HG02763 (cell line): Measurements from ENCODE around the gene EBF3.

Experiments
- ATAC-seq: cut with Tn5 transposase; IDR thresholded peaks from one replicate; pipeline ENCODE4 v1.9.1; 2021; ENCODE audit warnings: mild to moderate bottlenecking, moderate library complexity; ENCODE audit not compliant: unreplicated experiment

EBF3 gene, protein sequence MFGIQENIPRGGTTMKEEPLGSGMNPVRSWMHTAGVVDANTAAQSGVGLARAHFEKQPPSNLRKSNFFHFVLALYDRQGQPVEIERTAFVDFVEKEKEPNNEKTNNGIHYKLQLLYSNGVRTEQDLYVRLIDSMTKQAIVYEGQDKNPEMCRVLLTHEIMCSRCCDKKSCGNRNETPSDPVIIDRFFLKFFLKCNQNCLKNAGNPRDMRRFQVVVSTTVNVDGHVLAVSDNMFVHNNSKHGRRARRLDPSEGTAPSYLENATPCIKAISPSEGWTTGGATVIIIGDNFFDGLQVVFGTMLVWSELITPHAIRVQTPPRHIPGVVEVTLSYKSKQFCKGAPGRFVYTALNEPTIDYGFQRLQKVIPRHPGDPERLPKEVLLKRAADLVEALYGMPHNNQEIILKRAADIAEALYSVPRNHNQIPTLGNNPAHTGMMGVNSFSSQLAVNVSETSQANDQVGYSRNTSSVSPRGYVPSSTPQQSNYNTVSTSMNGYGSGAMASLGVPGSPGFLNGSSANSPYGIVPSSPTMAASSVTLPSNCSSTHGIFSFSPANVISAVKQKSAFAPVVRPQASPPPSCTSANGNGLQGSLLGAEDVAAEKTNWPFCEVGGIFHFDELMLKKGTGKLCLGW

DNA sequence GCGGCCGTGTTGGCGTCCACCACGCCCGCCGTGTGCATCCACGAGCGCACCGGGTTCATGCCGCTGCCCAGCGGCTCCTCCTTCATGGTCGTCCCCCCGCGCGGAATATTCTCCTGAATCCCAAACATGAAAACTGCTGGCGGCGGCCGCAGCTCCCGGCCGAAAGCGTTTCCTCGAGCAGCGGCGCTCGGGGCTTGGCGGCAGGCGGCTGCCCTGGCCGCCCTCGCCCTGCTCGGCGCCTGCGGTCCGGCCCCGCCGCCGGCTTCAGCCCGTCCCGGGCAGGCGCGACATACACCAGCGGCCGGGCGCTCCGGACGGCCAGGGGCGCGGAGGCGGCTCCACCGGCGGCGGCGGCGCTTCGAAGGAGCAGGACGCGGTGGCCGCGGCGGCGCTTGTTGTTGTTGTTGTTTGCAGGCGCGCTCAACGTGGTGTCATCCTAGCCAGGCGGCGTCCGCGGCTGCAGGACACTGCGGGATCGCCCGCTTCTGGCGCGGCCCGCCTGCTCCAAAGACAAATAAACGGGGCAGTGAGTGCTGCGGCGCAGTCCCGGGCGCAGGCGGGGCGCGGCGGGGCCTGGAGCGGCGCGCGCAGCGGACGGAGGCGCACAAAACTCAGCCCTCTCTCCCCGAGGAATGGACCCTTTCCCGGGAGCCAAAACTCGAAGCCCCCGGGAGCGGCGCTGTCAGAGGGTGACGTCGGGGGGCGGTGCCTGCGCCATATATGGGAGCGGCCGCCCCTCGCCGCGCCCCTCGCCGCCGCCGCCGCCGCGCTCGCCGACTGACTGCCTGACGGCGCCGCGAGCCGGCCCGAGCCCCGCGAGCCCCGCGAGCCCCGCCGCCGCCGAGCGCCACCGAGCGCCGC, at the start of gene EBF3:
TSS of gene EBF3 (minus strand) at position 634 of the 861 bp plus-strand sequence. CDS start at position 128, 506 bp downstream.
- ATAC-seq: no peak

DNA sequence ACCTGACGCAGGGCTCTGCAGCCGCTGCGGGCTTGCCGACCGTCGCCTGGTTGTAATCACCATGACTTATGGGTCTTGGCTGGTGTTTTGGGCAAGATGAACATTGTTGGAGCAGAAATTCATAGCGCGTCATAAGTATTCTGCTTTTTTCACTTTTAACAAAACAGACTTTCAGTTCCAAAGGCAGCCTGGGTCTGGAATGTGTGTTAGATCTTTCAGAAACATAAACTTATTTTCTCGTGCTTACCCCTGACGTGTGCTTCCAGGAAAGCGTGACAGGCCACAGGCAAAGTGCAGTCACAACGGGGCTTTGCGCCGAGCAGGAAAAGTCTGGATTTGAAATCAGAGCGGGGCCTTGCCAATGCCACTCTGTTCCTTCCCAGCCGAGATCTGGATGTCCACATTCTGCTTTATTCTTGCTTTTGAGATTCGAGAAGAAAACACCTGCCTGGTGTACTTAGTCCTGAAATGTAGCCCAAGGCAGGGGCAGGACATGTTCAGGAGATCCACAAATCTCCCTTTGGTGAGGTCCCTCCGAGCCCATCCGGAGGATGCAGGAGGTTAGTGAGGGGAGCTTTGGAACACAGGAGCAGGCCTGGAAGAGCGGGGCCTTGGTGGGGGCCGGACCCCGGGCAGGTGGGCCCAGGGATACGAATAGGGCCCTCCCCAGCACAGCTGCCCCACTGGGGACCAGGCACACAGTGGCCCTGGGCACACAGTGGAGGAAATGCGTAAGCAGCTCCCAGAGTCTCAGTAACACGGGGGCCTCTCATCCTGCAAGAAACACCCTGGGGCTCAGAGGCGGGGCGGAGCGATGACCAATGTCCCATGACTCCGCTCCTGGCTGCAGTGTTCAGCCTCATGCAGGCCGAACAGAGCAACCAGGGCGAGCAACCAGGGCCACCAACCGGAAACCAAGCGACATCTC, 49.5 kb upstream of the EBF3 start:
- no peak for ATAC-seq

DNA sequence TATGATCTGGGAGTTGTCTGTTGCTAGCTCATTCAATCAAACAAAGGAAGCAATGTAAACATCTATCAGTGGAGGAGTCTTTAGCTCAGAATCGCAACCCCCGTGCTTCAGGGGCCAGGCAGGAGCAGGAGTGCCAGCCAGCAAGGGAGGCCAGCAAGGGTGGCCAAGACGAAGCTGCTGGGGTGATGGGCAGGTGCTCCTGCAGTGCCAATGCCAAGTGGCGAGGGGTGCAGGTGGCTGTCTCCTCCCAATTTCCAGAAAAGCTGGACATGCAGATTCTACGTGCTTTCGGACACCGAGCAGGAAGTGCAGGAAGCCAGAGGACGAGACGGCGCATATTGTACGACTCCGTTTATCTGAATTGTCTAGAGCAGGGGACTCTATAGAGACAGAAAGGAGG, 48.1 kb upstream of the EBF3 start:
- ATAC-seq: no peak

DNA sequence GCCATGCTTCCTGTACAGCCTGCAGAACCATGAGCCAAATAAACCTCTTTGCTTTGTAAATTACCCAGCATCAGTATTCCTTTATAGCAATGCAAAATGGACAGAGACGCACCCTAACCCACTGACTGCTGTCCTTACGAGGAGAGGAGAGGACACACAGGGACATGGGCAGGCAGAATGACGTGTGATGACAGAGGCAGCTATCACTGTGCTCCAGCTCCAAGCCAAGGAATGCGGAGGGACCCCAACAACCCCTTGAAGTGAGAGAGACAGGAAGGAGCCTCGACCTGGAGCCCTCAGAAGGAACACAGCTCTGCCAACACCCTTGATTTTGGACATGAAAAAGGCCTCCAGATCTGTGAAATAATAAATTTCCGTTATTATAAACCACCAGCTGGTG, 46.6 kb upstream of the EBF3 start:
- no peak for ATAC-seq

DNA sequence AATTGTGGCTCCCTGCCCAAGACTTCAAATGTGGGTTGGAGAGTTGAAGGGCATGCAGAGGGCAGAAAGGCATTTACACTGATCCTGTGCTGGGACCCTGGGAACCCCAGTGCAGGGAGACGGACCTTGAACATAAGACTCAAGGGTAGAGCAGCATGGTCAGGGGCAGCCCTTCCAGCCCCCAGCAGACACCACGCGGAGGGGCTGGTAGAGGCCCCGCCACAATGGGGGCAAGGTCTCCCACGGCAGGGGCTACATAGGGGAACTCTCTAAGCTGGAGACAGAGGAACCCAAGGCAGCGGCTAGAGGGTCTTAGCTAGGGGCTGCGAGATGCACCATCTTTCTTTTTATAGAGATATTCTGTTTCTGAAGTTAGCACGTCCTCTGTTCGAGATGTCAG, 45.2 kb upstream of the EBF3 start:
- no peak for ATAC-seq

DNA sequence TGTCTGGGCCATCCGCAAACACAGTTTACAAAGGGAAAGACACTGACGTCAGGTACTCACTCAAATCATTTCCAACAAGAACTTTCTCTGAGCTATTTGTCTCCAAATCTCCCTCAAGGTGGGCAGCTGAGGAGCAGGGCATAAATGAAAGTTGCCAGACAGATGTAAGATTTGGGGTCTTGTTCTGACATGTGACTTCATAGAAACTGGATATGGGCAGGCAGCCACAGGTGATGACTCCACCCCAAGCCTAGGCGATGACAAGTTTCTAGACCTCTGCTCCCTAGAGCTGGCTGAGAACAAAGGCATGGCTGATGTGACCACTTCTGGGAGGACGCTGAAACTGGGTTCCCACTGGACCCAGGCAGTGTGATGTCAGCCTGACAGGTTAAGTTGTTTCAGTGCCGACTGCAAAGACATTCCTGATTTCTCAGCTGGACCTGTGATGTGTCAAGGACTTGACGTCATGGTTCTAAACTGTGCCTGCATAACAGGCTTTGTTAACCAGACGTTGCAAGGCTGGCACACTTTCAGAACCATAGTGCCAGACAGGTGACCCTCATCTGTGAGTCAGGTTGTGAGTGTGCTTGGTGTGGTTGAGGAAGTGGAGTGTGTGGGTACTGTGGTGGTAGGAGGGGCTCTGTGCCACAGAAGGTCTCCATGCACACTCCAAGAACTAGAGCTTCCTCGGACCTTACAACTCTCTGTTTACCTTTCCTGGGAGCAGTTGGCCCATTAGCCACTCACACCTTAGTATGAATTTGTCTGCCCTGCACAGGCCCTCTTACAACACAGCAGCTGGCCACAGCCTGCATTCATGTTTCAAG, 39.9 kb upstream of the EBF3 start:
- ATAC-seq: no peak

DNA sequence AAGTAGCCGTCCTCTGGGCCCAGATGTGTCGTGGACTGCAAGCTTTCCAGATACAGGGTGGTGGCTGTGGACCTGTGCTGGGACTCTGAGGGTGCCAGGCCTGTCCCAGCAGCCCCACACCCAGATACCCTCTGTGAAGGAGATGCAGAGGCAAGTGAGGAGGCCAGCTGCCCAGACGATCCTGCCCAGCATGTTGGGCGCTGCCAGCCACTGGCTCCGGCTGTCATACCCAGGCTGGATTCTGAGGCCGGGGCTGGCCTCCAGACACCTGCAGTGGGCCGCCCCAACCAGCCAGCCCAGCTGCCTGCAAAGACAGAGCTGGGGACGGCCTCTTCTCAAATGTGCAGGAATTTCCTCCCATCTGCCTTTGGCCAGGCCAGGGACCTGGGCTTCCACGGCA, 39.1 kb upstream of the EBF3 start:
- no peak for ATAC-seq

DNA sequence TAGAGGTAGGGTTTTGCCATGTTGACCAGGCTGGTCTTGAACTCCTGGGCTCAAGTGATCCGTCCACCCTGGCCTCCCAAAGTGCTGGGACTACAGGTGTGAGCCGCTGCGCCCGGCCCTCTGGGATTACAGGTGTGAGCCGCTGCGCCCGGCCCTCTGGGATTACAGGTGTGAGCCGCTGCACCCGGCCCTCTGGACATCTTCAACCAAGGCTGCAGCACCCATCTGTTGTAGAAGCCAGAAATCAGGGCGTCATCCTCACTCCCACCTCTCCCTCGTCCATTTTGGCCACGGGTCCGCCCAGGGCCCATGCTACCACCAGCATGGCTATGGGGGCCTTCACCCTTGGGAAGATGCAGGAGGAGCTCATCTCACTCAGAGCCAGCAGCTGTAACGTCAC, 38.5 kb upstream of the EBF3 start:
- no peak for ATAC-seq

DNA sequence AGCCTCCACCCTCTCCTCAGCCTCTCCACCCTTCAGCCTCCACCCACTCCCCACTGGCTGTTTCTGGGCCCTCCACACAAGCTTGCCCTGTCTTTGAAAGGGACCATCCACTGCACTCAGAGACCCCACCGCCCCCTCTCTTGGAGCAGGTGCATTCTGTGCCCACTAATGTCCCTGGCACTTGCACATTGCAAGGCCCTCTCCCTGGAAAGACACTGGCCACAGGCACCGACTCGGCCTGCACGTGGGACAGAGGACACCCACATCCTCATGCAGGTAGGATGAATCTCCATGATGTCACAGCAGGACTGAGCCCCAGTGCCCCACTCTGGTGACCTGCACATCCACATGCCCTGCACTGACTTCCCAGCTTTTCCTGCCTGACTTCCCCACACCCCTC, 36.8 kb upstream of the EBF3 start:
- no peak for ATAC-seq

DNA sequence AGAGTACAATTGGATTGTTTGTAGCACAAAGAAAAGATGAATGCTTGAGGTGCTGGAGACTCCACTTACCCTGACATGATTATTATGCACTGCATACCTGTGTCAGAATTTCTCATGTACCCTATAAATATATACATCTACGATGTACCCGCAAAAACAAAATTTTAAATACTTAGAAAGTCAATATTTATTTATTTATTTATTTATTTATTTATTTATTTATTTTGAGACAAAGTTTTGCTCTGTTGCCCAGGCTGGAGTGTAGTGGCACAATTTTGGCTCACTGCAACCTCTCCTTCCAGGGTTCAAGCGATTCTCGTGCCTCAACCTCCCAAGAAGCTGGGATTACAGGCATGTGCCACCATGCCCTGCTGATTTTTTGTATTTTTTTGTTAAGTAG, 35.1 kb upstream of the EBF3 start:
- ATAC-seq: no peak

DNA sequence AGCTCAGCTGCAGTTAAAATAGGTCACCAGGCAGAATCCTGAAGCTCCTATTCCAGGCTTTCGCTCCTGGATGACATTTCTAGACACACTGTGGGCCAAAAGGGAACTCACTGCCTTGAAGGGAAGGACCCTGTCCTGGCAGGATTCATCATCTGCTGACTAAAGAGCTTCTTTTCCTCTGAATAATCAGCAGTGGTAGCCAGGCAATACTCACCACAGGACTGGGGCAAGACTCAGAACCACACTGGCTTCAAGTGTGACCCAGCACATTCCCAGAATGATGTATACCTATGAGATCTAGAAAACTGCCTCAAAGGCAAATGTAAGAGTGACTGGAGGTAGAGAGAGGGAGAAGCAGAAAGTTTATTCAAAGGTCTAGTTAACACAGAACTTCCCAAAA, 29.5 kb upstream of the EBF3 start:
- no peak for ATAC-seq

DNA sequence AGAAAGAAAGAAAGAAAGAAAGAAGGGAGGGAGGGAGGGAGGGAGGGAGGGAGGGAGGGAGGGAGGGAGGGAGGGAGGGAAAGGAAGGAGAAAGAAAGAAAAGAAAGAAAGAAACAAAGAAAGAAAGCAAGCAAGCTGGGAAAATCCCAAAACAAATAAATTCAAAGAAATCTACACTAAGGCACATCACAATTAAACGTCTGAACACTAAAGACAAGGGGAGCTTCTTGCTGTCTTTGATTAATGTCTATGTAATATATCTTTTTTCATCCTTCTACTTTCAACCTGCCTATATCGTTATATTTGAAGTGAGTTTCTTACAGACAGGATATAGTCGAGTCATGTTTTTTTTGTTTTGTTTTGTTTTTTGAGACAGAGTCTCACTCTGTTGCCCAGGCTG, 28.3 kb upstream of the EBF3 start:
- ATAC-seq: no peak

DNA sequence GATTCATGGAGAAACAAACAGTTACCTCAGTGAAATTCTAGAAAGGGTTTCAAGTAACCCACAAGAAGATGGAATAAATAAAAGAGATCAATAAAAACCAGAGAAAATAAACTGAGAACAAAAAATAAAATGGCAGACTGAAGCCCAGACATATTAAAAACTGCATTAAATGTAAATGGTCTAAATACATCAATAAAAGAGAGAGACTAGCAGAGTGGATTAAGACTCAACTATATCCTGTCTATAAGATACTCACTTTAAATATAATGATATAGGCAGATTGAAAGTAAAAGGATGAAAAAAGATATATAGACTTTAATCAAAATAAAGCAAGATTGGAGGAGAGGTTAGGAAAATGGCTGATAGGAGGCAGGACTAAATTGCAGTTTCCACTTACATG, 18.8 kb upstream of the EBF3 start:
- ATAC-seq: no peak

DNA sequence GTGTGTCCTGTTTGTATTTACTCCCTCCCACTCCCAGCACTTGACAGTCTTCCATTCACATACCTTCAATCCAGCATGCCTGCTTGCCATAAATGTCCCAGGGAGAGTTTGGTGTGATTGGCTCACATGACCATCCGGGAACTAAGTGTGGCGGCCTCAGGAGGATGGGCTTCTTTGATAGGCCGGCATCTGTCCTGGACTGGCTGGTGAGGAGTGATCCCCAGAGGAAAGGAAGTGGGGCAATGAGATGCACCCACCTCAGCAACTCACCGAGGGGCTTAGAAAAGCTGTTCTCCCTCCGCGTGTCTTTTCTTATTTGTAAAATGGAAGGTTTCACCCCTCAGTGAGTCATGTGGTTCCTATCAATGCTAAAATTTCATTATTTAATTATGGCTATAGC, 14.9 kb upstream of the EBF3 start:
- ATAC-seq: no peak

DNA sequence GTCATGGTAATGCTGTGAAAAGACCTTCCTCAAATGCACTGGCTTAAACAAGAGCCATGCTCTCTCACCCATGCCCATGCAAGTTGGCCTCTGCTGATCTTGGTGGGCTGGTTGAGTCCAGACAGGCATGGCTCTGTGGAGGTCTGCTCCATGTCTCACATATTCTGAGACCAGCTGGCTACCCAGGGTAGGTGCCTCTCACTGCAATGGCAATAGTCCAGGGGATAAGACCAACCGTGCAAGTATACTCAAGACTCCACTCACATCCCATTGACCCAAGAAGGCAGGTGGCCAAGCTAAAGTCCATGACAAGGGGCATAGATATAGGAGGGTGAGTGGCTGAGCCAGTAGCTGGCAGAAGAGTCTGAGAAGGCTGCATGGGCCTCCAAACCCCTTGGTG, 14.2 kb upstream of the EBF3 start:
- no peak for ATAC-seq

DNA sequence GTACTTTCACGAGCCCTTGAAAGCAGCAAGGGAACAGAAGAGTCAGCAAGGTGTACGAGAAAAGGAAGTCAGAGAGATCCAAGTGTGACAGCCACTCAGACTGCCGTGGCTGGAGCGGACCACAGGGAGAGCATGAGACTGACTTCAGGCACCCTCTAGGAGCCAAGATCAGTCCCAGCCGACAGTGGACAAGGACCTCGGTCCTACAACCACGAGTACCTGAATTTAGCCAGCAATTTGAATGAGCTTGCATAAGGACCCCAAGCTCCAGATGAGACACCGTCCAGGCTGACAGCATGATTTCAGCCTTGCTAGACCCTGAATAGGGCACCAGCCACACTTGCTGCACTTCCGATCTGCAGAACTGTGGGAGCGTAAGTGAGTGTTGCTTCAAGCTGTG, 13.7 kb upstream of the EBF3 start:
- no peak for ATAC-seq

DNA sequence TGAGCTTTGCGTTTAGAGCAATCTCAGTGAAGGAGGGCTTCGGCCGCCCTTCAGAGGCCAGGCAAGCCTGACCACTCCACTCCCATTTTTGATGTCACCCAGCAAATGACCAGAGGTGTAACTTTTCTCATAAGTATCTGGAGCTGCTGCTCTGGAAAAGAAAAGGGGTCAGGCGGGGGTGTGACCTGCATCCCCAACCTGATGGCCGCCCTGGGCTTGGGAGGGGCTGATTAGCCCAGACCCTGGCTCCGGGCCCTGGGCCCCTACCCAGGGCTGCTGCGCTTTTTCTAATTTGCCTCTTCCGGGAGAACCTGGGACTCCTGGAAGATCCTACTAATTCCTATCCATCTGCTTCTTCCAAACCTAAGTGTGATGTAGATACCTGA, 9.6 kb upstream of the EBF3 start:
- no peak for ATAC-seq

DNA sequence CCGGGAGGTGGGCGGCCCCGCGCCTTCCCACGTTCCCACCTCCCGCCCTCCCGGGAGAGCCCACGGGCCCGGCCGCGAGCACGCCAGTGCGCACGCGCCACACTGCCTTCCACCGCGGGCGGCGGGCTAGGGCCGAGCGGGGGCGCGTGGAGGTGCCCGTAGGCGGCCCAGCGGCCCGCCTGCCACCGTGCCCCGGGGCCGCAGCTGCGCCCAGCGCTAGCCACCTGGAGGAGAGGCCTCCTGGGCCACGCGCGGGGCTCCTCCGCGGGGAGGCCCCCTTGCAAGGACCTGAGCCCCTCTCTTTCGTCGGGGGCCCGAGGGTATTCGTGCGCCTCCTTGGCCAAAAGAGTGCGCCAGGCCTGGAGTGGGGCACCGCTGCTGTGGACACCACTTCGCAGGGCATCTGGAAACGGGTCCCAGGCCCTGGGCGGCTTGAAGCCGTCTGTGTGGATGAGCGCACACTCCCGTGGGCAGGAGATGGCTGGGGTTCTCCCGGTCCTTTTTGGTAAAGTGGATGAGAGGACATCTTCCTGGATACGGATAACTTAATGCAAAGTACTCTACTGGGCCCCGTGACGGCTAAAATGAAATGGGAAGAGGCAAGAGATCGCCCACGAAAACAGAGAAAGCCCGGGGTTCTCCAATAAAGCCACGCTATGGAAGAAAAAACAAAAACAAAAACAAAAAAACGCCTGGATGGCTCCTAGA, 9.0 kb upstream of the EBF3 start:
- no peak for ATAC-seq
